ENCODE data around the gene PLCG1. TPM values are rescaled to one million over a fixed set of nuclear protein-coding genes. Genes with fewer than 3 reads are reported as not detected.
A peak's percentile ranks its signal among the peaks of the same experiment; 100 is the strongest.

Gene PLCG1
- total and polyA plus RNA-seq, 7 donors: 16.0 to 43.1 (median 22.9) TPM

- H3K36me3 ChIP-seq (ENCODE audit: insufficient read depth in 1 of 2, low read depth in 1 of 2): peaks cover 0 to 15% of the 10 kb centered on the region in 2 donors
These were observed 50.3 kb downstream of the PLCG1 start for GRCh38 chr20:41187668-41188067.

GRCh38 chr20:41191562-41192500 lies 54.5 kb downstream of the PLCG1 start:
- WGBS, 3 donors: 48 to 77% (median 49%) methylated on average over 5 of the region's 5 CpGs
- no peaks in the 10 kb centered on the region for H3K36me3 ChIP-seq (ENCODE audit: insufficient read depth in 1 of 2, low read depth in 1 of 2)
- peak overlapping the region; percentile 68 for H3K27ac ChIP-seq
- H3K27me3 ChIP-seq (ENCODE audit: insufficient read depth in 3 of 3, low read length in 2 of 3): no peaks in the 10 kb centered on the region
- no peak overlapping the region for H3K4me3 ChIP-seq
- intact Hi-C loops (cut with DNase I): no loop called here
- peak; percentile 74 to 88 (median 84) for ATAC-seq
- DNase-seq: no peak
- TF ChIP-seq CTCF (IDR thresholded peaks at IDR 0.05): no peak
- H3K4me1 ChIP-seq: peaks cover 7% of the 10 kb centered on the region
- peaks cover 12% of the 10 kb centered on the region for H3K9me3 ChIP-seq

More at GRCh38 chr20:41187668-41188067, 50.3 kb downstream of the PLCG1 start:
- DNase-seq (no peak), ATAC-seq (no peak)
- TF ChIP-seq CTCF (IDR thresholded peaks at IDR 0.05): no peak
- Histone ChIP-seq H3K27ac (no peak overlapping the region), H3K4me3 (no peak overlapping the region), H3K9me3 (peaks cover 7% of the 10 kb centered on the region), H3K27me3 (ENCODE audit: insufficient read depth in 3 of 3, low read length in 2 of 3) (no peaks in the 10 kb centered on the region), H3K4me1 (peaks cover 21% of the 10 kb centered on the region)
- intact Hi-C loops (cut with DNase I): no loop called here

GRCh38 chr20:41192575-41192974 lies 55.2 kb downstream of the PLCG1 start:
- H3K9me3 ChIP-seq: peaks cover 9% of the 10 kb centered on the region
- H3K36me3 ChIP-seq (ENCODE audit: insufficient read depth in 1 of 2, low read depth in 1 of 2): no peaks in the 10 kb centered on the region
- no peak overlapping the region for H3K27ac ChIP-seq
- TF ChIP-seq CTCF (IDR thresholded peaks at IDR 0.05): no peak
- H3K4me1 ChIP-seq: peaks cover 7% of the 10 kb centered on the region
- no peak overlapping the region for H3K4me3 ChIP-seq
- ATAC-seq (peak in 1 of 4 donors; percentile 25), DNase-seq (no peak)
- intact Hi-C loops (cut with DNase I): no loop called here
- WGBS, 3 donors: 93 to 96% (median 96%) methylated on average over 3 of the region's 3 CpGs
- H3K27me3 ChIP-seq (ENCODE audit: insufficient read depth in 3 of 3, low read length in 2 of 3): no peaks in the 10 kb centered on the region

- no peaks in the 10 kb centered on the region for H3K27me3 ChIP-seq (ENCODE audit: insufficient read depth in 3 of 3, low read length in 2 of 3)
- no peak for TF ChIP-seq CTCF (IDR thresholded peaks at IDR 0.05)
- ATAC-seq (no peak), DNase-seq (no peak)
- intact Hi-C loops (cut with DNase I): no loop called here
- H3K36me3 ChIP-seq (ENCODE audit: insufficient read depth in 1 of 2, low read depth in 1 of 2): peaks cover 0 to 4% of the 10 kb centered on the region in 2 donors
- WGBS, 3 donors: 99 to 100% (median 100%) methylated on average over 1 of the region's 1 CpG
- H3K9me3 ChIP-seq: peaks cover 20% of the 10 kb centered on the region
- no peak overlapping the region for H3K27ac ChIP-seq
- no peak overlapping the region for H3K4me3 ChIP-seq
- peaks cover 11% of the 10 kb centered on the region for H3K4me1 ChIP-seq
These were observed 59.4 kb downstream of the PLCG1 start for GRCh38 chr20:41196653-41197225.
